ENCODE measurements around the gene CERCAM. TPM values are rescaled to one million over a fixed set of nuclear protein-coding genes. Genes with fewer than 3 reads are reported as not detected.

Gene CERCAM
- total RNA-seq = 43.6 and 52.0 TPM in 2 replicates
- polyA plus RNA-seq (2012) = 232 TPM

GRCh38 chr9:128420651-128421481, at the start of gene CERCAM:
Gene CERCAM (plus strand): TSS chr9:128420857. CDS start chr9:128420878, 21 bp downstream.
- DNase-seq (ENCODE audit: low read depth) = peak; percentile 60

GRCh38 chr9:128371630-128372117, 49.0 kb upstream of the CERCAM start:
- no peak for DNase-seq (ENCODE audit: low read depth)

GRCh38 chr9:128372188-128372641, 48.4 kb upstream of the CERCAM start:
- DNase-seq (ENCODE audit: low read depth) = no peak

- no peak for DNase-seq (ENCODE audit: low read depth)
Observed at GRCh38 chr9:128372784-128373183, 47.9 kb upstream of the CERCAM start.

- DNase-seq (ENCODE audit: low read depth) = no peak
Observed at GRCh38 chr9:128374221-128374675, 46.4 kb upstream of the CERCAM start.

- no peak for DNase-seq (ENCODE audit: low read depth)
Observed at GRCh38 chr9:128375865-128376264, 44.8 kb upstream of the CERCAM start.

- DNase-seq (ENCODE audit: low read depth) = peak; percentile 57
Observed at GRCh38 chr9:128382261-128382660, 38.4 kb upstream of the CERCAM start.

- peak; percentile 42 for DNase-seq (ENCODE audit: low read depth)
Observed at GRCh38 chr9:128383007-128383753, 37.5 kb upstream of the CERCAM start.

- no peak for DNase-seq (ENCODE audit: low read depth)
Observed at GRCh38 chr9:128383791-128384190, 36.9 kb upstream of the CERCAM start.

- DNase-seq (ENCODE audit: low read depth) = no peak
Observed at GRCh38 chr9:128384801-128385495, 35.7 kb upstream of the CERCAM start.

GRCh38 chr9:128385496-128386460, 34.9 kb upstream of the CERCAM start:
- DNase-seq (ENCODE audit: low read depth) = no peak

- DNase-seq (ENCODE audit: low read depth) = no peak
Observed at GRCh38 chr9:128388150-128388549, 32.5 kb upstream of the CERCAM start.

- peak; percentile 23 for DNase-seq (ENCODE audit: low read depth)
Observed at GRCh38 chr9:128389395-128390149, 31.1 kb upstream of the CERCAM start.

GRCh38 chr9:128390150-128390812, 30.4 kb upstream of the CERCAM start:
- no peak for DNase-seq (ENCODE audit: low read depth)

GRCh38 chr9:128390813-128391711, 29.6 kb upstream of the CERCAM start:
- DNase-seq (ENCODE audit: low read depth) = no peak

- DNase-seq (ENCODE audit: low read depth) = no peak
Observed at GRCh38 chr9:128391956-128392301, 28.7 kb upstream of the CERCAM start.

- DNase-seq (ENCODE audit: low read depth) = no peak
Observed at GRCh38 chr9:128392302-128393144, 28.1 kb upstream of the CERCAM start.
